ENCODE measurements around the gene PKP4.
"Not testable (repeated sequence)": the region's sequence is repeated elsewhere in the genome, so short reads cannot be mapped to it uniquely, and the experiment has no call there.

DNA sequence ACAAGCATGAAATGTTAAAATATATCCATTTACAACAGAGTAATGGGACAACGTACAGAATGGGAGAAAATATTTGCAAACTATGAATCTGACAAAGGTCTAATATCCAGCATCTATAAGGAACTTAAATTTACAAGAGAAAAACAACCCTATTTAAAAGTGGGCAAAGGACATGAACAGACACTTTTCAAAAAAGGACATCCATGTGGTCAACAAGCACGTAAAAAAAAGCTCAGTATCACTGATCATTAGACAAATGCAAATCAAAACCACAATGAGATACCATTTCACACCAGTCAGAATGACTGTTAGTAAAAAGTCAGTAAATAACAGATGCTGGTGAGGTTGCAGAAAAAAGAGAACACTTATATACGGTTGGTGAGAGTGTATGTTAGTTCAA is 16.1 kb downstream of the PKP4 start:
- TF ChIP-seq CTCF (conservative IDR thresholded peaks at IDR 0.05); ZFX (IDR thresholded peaks at IDR 0.05): not testable (repeated sequence)
